ENCODE measurements around the gene CD2BP2. TPM values are rescaled to one million over a fixed set of nuclear protein-coding genes. Genes with fewer than 3 reads are reported as not detected.

CD2BP2 gene
- total and polyA plus RNA-seq, 4 donors = 10.0 to 15.4 (median 11.7) TPM

- Histone ChIP-seq H3K36me3 (ENCODE audit: control insufficient read depth in 4 of 4, insufficient read depth in 3 of 4, low read depth in 1 of 4, low read length in 3 of 4) (peaks cover 4 to 19% (median 15%) of the 10 kb centered on the region in 4 donors), H3K9ac (ENCODE audit: low read depth in 1 of 2, low read length in 2 of 2) (peak overlapping the region; percentile 4 to 85), H3K4me3 (ENCODE audit: low read depth in 1 of 3, low read length in 3 of 3) (peak overlapping the region; percentile 66 to 87 (median 85)), H3K4me1 (ENCODE audit: control insufficient read depth in 4 of 4, insufficient read depth in 4 of 4, low read length in 3 of 4) (peaks cover 12 to 66% (median 52%) of the 10 kb centered on the region in 4 donors), H3K27ac (ENCODE audit: low read depth in 1 of 2, low read length in 2 of 2) (peak overlapping the region; percentile 88 to 96), H3K27me3 (ENCODE audit: control insufficient read depth in 4 of 4, insufficient read depth in 4 of 4, low read length in 3 of 4) (no peaks in the 10 kb centered on the region), H3K9me3 (ENCODE audit: control insufficient read depth in 4 of 4, low read length in 3 of 4) (no peaks in the 10 kb centered on the region)
- no peak for DNase-seq (ENCODE audit: low spot score)
- TF ChIP-seq FOXA1 (IDR thresholded peaks at IDR 0.05) (no peak), FOXA2 (IDR thresholded peaks at IDR 0.05) (no peak), NR2F2 (IDR thresholded peaks at IDR 0.05) (no peak), RXRA (IDR thresholded peaks at IDR 0.05) (no peak), ATF3 (IDR thresholded peaks at IDR 0.05) (no peak), HNF4G (IDR thresholded peaks at IDR 0.05) (no peak), EGR1 (IDR thresholded peaks at IDR 0.05; ENCODE audit: low read depth in 2 of 2) (no peak), GABPA (IDR thresholded peaks at IDR 0.05 in 1 of 2, conservative IDR thresholded peaks at IDR 0.05 in 1 of 2) (no peak)
- TF ChIP-seq, protein P1, sequence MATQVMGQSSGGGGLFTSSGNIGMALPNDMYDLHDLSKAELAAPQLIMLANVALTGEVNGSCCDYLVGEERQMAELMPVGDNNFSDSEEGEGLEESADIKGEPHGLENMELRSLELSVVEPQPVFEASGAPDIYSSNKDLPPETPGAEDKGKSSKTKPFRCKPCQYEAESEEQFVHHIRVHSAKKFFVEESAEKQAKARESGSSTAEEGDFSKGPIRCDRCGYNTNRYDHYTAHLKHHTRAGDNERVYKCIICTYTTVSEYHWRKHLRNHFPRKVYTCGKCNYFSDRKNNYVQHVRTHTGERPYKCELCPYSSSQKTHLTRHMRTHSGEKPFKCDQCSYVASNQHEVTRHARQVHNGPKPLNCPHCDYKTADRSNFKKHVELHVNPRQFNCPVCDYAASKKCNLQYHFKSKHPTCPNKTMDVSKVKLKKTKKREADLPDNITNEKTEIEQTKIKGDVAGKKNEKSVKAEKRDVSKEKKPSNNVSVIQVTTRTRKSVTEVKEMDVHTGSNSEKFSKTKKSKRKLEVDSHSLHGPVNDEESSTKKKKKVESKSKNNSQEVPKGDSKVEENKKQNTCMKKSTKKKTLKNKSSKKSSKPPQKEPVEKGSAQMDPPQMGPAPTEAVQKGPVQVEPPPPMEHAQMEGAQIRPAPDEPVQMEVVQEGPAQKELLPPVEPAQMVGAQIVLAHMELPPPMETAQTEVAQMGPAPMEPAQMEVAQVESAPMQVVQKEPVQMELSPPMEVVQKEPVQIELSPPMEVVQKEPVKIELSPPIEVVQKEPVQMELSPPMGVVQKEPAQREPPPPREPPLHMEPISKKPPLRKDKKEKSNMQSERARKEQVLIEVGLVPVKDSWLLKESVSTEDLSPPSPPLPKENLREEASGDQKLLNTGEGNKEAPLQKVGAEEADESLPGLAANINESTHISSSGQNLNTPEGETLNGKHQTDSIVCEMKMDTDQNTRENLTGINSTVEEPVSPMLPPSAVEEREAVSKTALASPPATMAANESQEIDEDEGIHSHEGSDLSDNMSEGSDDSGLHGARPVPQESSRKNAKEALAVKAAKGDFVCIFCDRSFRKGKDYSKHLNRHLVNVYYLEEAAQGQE (IDR thresholded peaks at IDR 0.05) = no peak
- TF ChIP-seq, protein P2, sequence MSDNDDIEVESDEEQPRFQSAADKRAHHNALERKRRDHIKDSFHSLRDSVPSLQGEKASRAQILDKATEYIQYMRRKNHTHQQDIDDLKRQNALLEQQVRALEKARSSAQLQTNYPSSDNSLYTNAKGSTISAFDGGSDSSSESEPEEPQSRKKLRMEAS (IDR thresholded peaks at IDR 0.05) = no peak
- WGBS = 1% methylated on average over 36 of the region's 36 CpGs
Measured at GRCh38 chr16:30354423-30355143, 525 bp downstream of the CD2BP2 start.

DNA sequence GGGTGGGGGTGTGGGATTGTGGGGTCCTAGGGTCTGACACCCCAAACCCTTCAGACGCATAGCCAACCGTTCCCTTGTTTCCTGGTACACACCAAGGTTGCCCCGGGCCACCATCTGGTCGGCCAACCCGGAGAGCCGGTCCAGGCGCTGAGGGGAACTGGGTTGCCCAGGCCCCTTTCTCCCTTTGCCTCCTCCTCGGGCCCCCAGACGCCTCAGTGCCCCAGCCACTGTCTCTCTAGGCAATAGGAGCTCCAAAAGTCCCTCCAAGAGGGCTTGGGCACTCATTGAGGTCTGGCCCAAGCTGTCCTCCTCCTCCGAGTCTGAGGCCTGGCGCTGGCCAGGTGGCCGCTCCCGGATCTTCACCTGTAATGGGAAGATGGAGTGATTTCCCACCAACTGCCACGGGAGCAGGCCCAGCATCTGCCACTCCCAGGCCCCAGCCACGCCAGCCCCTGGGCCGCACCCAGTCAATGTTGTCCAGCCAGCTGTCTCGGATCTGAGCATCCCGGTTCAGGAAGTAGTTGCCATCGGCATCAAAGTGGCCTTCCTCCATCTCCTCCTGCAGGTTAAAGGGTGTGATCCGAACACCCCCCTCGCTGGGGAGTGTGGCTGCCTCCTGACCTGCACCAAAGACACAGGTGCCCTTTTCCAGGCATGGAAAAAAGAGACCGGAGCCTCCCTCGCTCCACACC, 1.5 kb downstream of the CD2BP2 start:
- 88% methylated on average over 23 of the region's 23 CpGs for WGBS
- Histone ChIP-seq H3K27ac (ENCODE audit: low read depth in 1 of 2, low read length in 2 of 2) (no peak overlapping the region), H3K36me3 (ENCODE audit: control insufficient read depth in 4 of 4, insufficient read depth in 3 of 4, low read depth in 1 of 4, low read length in 3 of 4) (peaks cover 4 to 18% (median 9%) of the 10 kb centered on the region in 4 donors), H3K4me3 (ENCODE audit: low read depth in 1 of 3, low read length in 3 of 3) (no peak overlapping the region), H3K9me3 (ENCODE audit: control insufficient read depth in 4 of 4, low read length in 3 of 4) (no peaks in the 10 kb centered on the region), H3K9ac (ENCODE audit: low read depth in 1 of 2, low read length in 2 of 2) (no peak overlapping the region), H3K27me3 (ENCODE audit: control insufficient read depth in 4 of 4, insufficient read depth in 4 of 4, low read length in 3 of 4) (no peaks in the 10 kb centered on the region), H3K4me1 (ENCODE audit: control insufficient read depth in 4 of 4, insufficient read depth in 4 of 4, low read length in 3 of 4) (peaks cover 12 to 66% (median 52%) of the 10 kb centered on the region in 4 donors)
- DNase-seq (ENCODE audit: low spot score) = no peak
- TF ChIP-seq HNF4A (conservative IDR thresholded peaks at IDR 0.05) (no peak), FOXA1 (IDR thresholded peaks at IDR 0.05) (no peak), YY1 (IDR thresholded peaks at IDR 0.05) (no peak), NR2F2 (IDR thresholded peaks at IDR 0.05) (no peak), GABPA (IDR thresholded peaks at IDR 0.05 in 1 of 2, conservative IDR thresholded peaks at IDR 0.05 in 1 of 2) (no peak), EGR1 (IDR thresholded peaks at IDR 0.05; ENCODE audit: low read depth in 2 of 2) (no peak)
- TF ChIP-seq, protein P1 (IDR thresholded peaks at IDR 0.05) = no peak
- TF ChIP-seq, protein P3, sequence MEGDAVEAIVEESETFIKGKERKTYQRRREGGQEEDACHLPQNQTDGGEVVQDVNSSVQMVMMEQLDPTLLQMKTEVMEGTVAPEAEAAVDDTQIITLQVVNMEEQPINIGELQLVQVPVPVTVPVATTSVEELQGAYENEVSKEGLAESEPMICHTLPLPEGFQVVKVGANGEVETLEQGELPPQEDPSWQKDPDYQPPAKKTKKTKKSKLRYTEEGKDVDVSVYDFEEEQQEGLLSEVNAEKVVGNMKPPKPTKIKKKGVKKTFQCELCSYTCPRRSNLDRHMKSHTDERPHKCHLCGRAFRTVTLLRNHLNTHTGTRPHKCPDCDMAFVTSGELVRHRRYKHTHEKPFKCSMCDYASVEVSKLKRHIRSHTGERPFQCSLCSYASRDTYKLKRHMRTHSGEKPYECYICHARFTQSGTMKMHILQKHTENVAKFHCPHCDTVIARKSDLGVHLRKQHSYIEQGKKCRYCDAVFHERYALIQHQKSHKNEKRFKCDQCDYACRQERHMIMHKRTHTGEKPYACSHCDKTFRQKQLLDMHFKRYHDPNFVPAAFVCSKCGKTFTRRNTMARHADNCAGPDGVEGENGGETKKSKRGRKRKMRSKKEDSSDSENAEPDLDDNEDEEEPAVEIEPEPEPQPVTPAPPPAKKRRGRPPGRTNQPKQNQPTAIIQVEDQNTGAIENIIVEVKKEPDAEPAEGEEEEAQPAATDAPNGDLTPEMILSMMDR (IDR thresholded peaks at IDR 0.05; ENCODE audit: low read depth, low read length, missing input control) = no peak

Measured in liver (tissue), 9 donors.